Heart right ventricle (tissue), 16 donors: Measurements from ENCODE around the gene C6orf47. TPM values are rescaled to one million over a fixed set of nuclear protein-coding genes. Genes with fewer than 3 reads are reported as not detected.

Experiments used
- ATAC-seq, 8 donors: fragments of 200-7000 bp; cut with Tn5 transposase; one replicate each; pipeline ENCODE4 v1.9.1; 2020; ENCODE audit warnings: mild to moderate bottlenecking in 8 of 8, moderate library complexity in 8 of 8, moderate number of reproducible peaks in 1 of 8
- DNase-seq, 2 donors: peaks; one replicate each; pipeline ENCODE4 v3.0.0-alpha.2; 2020
- H3K27ac ChIP-seq, 10 donors: fragments of 200-600 bp; sonication (generic) in 2 of 10; one replicate each; pipeline versions ENCODE4 v1.5.0 to v1.8.0; 2020 to 2022; ENCODE audit warnings: mild to moderate bottlenecking in 3 of 10
- H3K27me3 ChIP-seq, 7 donors: fragments of 200-600 bp; one replicate each; pipeline ENCODE4 v1.8.0; 2021 to 2022; ENCODE audit warnings: mild to moderate bottlenecking in 2 of 7
- H3K36me3 ChIP-seq, 9 donors: fragments of 200-600 bp; sonication (generic) in 1 of 9; one replicate each; pipeline versions ENCODE4 v1.5.0 to v1.8.0; 2020 to 2022; ENCODE audit warnings: mild to moderate bottlenecking in 2 of 9
- H3K4me1 ChIP-seq, 9 donors: fragments of 200-600 bp; sonication (generic) in 1 of 9; one replicate each; pipeline versions ENCODE4 v1.5.0 to v1.8.0; 2020 to 2022; ENCODE audit warnings: mild to moderate bottlenecking in 4 of 9
- H3K4me3 ChIP-seq, 10 donors: fragments of 200-600 bp; sonication (generic) in 2 of 10; one replicate each; pipeline versions ENCODE4 v1.5.0 to v1.8.0; 2020 to 2022; ENCODE audit warnings: mild to moderate bottlenecking in 7 of 10, moderate library complexity in 2 of 10
- H3K9me3 ChIP-seq, 11 donors: fragments of 200-600 bp in 10 of 11; sonication (generic) in 2 of 11; one replicate each; pipeline versions ENCODE4 v1.5.0 to v1.8.0; 2013 to 2022; ENCODE audit warnings: mild to moderate bottlenecking in 2 of 11, control low read depth in 1 of 11, moderate library complexity in 1 of 11
- WGBS, 2 donors: extraction: QIAGEN DNeasy Blood & Tissue Kit; methylation state at CpG; one replicate each; pipeline ENCODE4 v1.1.7; 2013; ENCODE audit warnings: inconsistent platforms in 1 of 2; 5-methylcytosine and 5-hydroxymethylcytosine counted together
- intact Hi-C, 10 donors: fragments of 100-400 bp; cut with DNase I; formaldehyde crosslinking; loops; one replicate each; pipeline versions ENCODE4 v1.11.1 to v1.14.2; 2022
- microRNA-seq, 2 donors: library from miRNA; unstranded; fragments of <30 nt; microRNA quantifications; one replicate each; pipeline ENCODE4 v1.2.0, GENCODE V29; 2021
- polyA plus RNA-seq, 2 donors: library from polyadenylated mRNA; stranded (reverse); fragments of 200-250 nt; gene quantifications; one replicate each; pipeline ENCODE4 v1.2.3, GENCODE V29; 2013
- total RNA-seq, 10 donors: library from RNA; stranded (reverse); fragmentation: NEBNext Ultra II Directional in 3 of 10; extraction: Animal tissue kit (Norgen Biotek cat#: 25700) in 3 of 10; gene quantifications; one replicate each; pipeline versions ENCODE4 v1.2.1 to v1.2.4, GENCODE V29; 2021 to 2023
- TF ChIP-seq, protein P1 (sequence below), 9 donors: fragments of 200-600 bp; sonication (generic) in 2 of 9; IDR thresholded peaks; one replicate each; pipeline versions ENCODE4 v1.5.0 to v1.8.0; 2021 to 2022; ENCODE audit warnings: antibody characterized with exemption in 9 of 9, mild to moderate bottlenecking in 5 of 9, moderate library complexity in 1 of 9
- donor health status: Arrhythmogenic right ventricular cardiomyopathy.
- donor health status: ischemic (EF 13 %, LVEDD 7.1; RV severe dilation, severe dysfunction).
- donor health status: healthy with polysubstance abuse.
- donor health status: DM: no; HTN: yes; CAD: no.
- donor health status: DM: no; HTN: no; CAD: no.
- donor health status: ischemic (EF 25% LVEDD 6.9; RV normal size, moderate dysfunction).
- donor health status: ischemic (EF 25% LVEDD 5.7; RV mildly dilated, moderate dysfunction).
- donor health status: healthy.
- donor health status: DM: yes; HTN: yes; CAD: no.
- donor health status: Ischemic cardiomyopathy.
- donor health status: ischemic (EF 35%, LVEDD 5.7; RV mildly dilated, moderate dysfunction).
- donor health status: nonischemic (EF 11% LVEDD 7.7; RV severe dilation, severe dysfunction).
- donor health status: DM: yes; HTN: yes; CAD: no.
- donor health status: PGD.
- donor health status: ischemic (EF 29% LVEDD 5.4; RV normal size, mild dysfunction).
- donor health status: nonischemic (EF 23%, LVEDD 6.1; RV moderate dilation, normal function).

Gene C6orf47
- total and polyA plus RNA-seq, 12 donors = 15.9 to 23.3 (median 18.1) TPM

DNA sequence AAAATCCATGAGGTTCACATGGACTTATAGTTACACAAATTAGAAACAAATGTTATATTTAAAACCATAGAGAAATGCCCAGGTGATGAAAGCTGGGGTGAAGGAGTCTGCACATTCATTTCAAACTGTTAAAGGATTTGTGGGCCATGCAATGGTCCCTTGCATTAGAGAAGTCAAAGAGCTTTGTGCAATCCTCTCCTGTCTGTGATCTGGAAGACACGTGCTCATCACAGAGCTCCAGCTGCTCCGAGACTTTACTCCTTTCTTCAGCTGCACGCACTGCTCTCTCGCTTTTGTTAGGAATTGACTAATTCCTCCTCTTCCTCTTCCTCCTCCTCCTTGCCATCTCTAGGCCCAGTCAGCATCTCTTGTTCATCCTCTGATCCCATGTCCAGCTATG lies 49.6 kb downstream of the C6orf47 start:
- Histone ChIP-seq H3K27ac (no peak overlapping the region), H3K36me3 (no peaks in the 10 kb centered on the region), H3K4me1 (peaks cover 0 to 7% (median 0%) of the 10 kb centered on the region in 9 donors), H3K4me3 (no peak overlapping the region), H3K9me3 (no peaks in the 10 kb centered on the region), H3K27me3 (no peaks in the 10 kb centered on the region)
- TF ChIP-seq, protein P1, sequence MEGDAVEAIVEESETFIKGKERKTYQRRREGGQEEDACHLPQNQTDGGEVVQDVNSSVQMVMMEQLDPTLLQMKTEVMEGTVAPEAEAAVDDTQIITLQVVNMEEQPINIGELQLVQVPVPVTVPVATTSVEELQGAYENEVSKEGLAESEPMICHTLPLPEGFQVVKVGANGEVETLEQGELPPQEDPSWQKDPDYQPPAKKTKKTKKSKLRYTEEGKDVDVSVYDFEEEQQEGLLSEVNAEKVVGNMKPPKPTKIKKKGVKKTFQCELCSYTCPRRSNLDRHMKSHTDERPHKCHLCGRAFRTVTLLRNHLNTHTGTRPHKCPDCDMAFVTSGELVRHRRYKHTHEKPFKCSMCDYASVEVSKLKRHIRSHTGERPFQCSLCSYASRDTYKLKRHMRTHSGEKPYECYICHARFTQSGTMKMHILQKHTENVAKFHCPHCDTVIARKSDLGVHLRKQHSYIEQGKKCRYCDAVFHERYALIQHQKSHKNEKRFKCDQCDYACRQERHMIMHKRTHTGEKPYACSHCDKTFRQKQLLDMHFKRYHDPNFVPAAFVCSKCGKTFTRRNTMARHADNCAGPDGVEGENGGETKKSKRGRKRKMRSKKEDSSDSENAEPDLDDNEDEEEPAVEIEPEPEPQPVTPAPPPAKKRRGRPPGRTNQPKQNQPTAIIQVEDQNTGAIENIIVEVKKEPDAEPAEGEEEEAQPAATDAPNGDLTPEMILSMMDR (IDR thresholded peaks at IDR 0.05) = no peak
- ATAC-seq (peak in 1 of 8 donors; percentile 22), DNase-seq (no peak)
- 67 to 73% methylated on average over 4 of the region's 4 CpGs for WGBS, 2 donors
- intact Hi-C loops = no loop called here

DNA sequence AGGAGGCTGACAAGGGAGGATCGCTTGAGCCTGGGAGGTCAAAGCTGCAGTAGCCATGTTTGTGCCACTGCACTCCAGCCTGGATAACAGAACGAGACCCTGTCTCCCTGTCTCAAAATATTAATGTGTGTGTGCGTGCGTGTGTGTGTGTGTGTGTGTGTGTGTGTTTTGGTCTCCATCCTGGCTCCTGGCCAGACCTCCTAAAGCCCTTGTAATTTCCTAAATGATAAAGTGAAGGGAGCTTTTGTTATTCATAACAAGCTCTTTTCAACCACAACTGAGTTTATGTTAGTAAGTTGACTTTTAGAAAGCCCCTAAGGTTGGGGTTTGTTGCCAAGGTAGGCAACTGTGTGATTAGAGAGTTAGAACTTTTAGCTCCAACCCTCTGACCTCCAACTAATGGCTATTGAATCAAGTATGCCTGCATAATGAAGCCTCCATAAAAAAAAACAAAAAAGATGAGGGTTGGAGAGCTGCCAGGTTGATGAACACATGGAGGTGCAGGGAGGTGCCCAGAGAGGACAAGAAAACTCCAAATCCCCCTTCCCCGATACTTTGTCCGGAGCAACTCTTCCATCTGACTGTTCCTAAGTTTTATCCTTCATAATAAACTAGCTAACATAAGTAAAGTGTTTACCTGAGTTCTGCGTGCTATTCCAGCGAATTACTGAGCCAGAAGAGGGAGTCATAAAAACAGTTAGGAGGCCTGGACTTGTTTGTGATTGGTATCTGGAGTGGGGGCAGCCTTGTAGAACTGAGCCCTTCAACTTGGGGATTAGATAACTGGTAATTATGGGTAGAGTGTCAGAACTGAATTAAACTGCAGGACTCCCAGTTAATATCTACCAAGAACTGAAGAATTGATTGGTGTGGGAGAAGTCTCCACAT lies 50.8 kb downstream of the C6orf47 start:
- Histone ChIP-seq H3K4me3 (no peak overlapping the region), H3K27ac (no peak overlapping the region), H3K36me3 (no peaks in the 10 kb centered on the region), H3K4me1 (peaks cover 0 to 7% (median 0%) of the 10 kb centered on the region in 9 donors), H3K9me3 (no peaks in the 10 kb centered on the region), H3K27me3 (no peaks in the 10 kb centered on the region)
- TF ChIP-seq, protein P1 (IDR thresholded peaks at IDR 0.05) = no peak
- WGBS, 2 donors = 72 to 76% methylated on average over 8 of the region's 8 CpGs
- DNase-seq = no peak
- ATAC-seq = no peak
- intact Hi-C loops = no loop called here

Small RNA genes lying within 50 kb of the gene (microRNA-seq; reads per million reads assigned to microRNA genes)
- 0 to 0.51 reads per million in 2 donors for gene MIR4646
- 0 to 0.51 reads per million in 2 donors for gene MIR6832

Other genes starting within 250 kb of the C6orf47 start
Only the 30 nearest of the 37 such genes appear.
- gene MCCD1, start 131.8 kb downstream of the C6orf47 start, total RNA-seq = not detected
- not detected for gene MCCD1, start 131.8 kb downstream of the C6orf47 start, polyA plus RNA-seq
- gene DDX39B, start 118.8 kb downstream of the C6orf47 start, total RNA-seq = 100 to 1,000 TPM; 154 to 193 (median 172) TPM
- 100 to 1,000 TPM; 160 to 422 TPM for gene DDX39B, start 118.8 kb downstream of the C6orf47 start, polyA plus RNA-seq
- gene ATP6V1G2, start 114.2 kb downstream of the C6orf47 start, total RNA-seq = 1 to 10 TPM in 9 of 10 donors, under 1 TPM in 1; 0.97 to 2.2 (median 2.0) TPM
- 1 to 10 TPM in 1 of 2 donors, under 1 TPM in 1; 0.88 to 2.5 TPM for gene ATP6V1G2, start 114.2 kb downstream of the C6orf47 start, polyA plus RNA-seq
- 10 to 100 TPM in 9 of 10 donors, 1 to 10 TPM in 1; 9.7 to 15.8 (median 11.7) TPM for gene NFKBIL1, start 113.2 kb downstream of the C6orf47 start, total RNA-seq
- gene NFKBIL1, start 113.2 kb downstream of the C6orf47 start, polyA plus RNA-seq = 10 to 100 TPM; 18.5 to 22.2 TPM
- under 1 TPM in 2 of 10 donors, not detected in 8; 0.15 to 0.86 TPM for gene LTA, start 88.5 kb downstream of the C6orf47 start, total RNA-seq
- gene LTA, start 88.5 kb downstream of the C6orf47 start, polyA plus RNA-seq = under 1 TPM; 0.06 to 0.44 TPM
- gene TNF, start 85.2 kb downstream of the C6orf47 start, total RNA-seq = 1 to 10 TPM in 2 of 10 donors, under 1 TPM in 7, not detected in 1; 0.33 to 3.0 (median 0.61) TPM
- under 1 TPM; 0.16 to 0.51 TPM for gene TNF, start 85.2 kb downstream of the C6orf47 start, polyA plus RNA-seq
- 1 to 10 TPM in 3 of 10 donors, under 1 TPM in 6, not detected in 1; 0.26 to 10.0 (median 0.67) TPM for gene LTB, start 78.4 kb downstream of the C6orf47 start, total RNA-seq
- gene LTB, start 78.4 kb downstream of the C6orf47 start, polyA plus RNA-seq = under 1 TPM; 0.51 to 0.65 TPM
- 10 to 100 TPM in 1 of 10 donors, 1 to 10 TPM in 9; 2.6 to 35.6 (median 3.9) TPM for gene LST1, start 74.5 kb downstream of the C6orf47 start, total RNA-seq
- 1 to 10 TPM; 6.5 to 8.7 TPM for gene LST1, start 74.5 kb downstream of the C6orf47 start, polyA plus RNA-seq
- gene NCR3, start 67.8 kb downstream of the C6orf47 start, total RNA-seq = 1 to 10 TPM in 1 of 10 donors, under 1 TPM in 2, not detected in 7; 0.31 to 1.0 (median 0.33) TPM
- gene NCR3, start 67.8 kb downstream of the C6orf47 start, polyA plus RNA-seq = not detected
- 10 to 100 TPM in 3 of 10 donors, 1 to 10 TPM in 7; 2.8 to 62.1 (median 6.2) TPM for gene AIF1, start 45.5 kb downstream of the C6orf47 start, total RNA-seq
- 10 to 100 TPM; 18.2 to 20.2 TPM for gene AIF1, start 45.5 kb downstream of the C6orf47 start, polyA plus RNA-seq
- gene PRRC2A, start 40.1 kb downstream of the C6orf47 start, total RNA-seq = 100 to 1,000 TPM in 4 of 10 donors, 10 to 100 TPM in 6; 83.9 to 105 (median 98.9) TPM
- gene PRRC2A, start 40.1 kb downstream of the C6orf47 start, polyA plus RNA-seq = 100 to 1,000 TPM in 1 of 2 donors, 10 to 100 TPM in 1; 93.4 to 179 TPM
- gene BAG6, start 8.1 kb downstream of the C6orf47 start, total RNA-seq = 100 to 1,000 TPM; 262 to 347 (median 300) TPM
- 100 to 1,000 TPM; 311 to 522 TPM for gene BAG6, start 8.1 kb downstream of the C6orf47 start, polyA plus RNA-seq
- 1 to 10 TPM; 1.8 to 3.9 (median 2.5) TPM for gene APOM, start 4.9 kb downstream of the C6orf47 start, total RNA-seq
- gene APOM, start 4.9 kb downstream of the C6orf47 start, polyA plus RNA-seq = 1 to 10 TPM; 3.2 to 7.4 TPM
- gene GPANK1, start 4.2 kb upstream of the C6orf47 start, total RNA-seq = 10 to 100 TPM; 14.5 to 23.8 (median 18.3) TPM
- gene GPANK1, start 4.2 kb upstream of the C6orf47 start, polyA plus RNA-seq = 10 to 100 TPM; 15.4 to 17.8 TPM
- 100 to 1,000 TPM; 101 to 153 (median 115) TPM for gene CSNK2B, start 5.3 kb upstream of the C6orf47 start, total RNA-seq
- 100 to 1,000 TPM; 109 to 199 TPM for gene CSNK2B, start 5.3 kb upstream of the C6orf47 start, polyA plus RNA-seq
- 1 to 10 TPM; 2.4 to 6.7 (median 3.8) TPM for gene LY6G5B, start 9.2 kb upstream of the C6orf47 start, total RNA-seq
- gene LY6G5B, start 9.2 kb upstream of the C6orf47 start, polyA plus RNA-seq = 1 to 10 TPM; 3.6 to 7.3 TPM
- gene LY6G5C, start 20.3 kb upstream of the C6orf47 start, total RNA-seq = 1 to 10 TPM; 1.2 to 3.5 (median 1.9) TPM
- 1 to 10 TPM; 2.0 to 2.6 TPM for gene LY6G5C, start 20.3 kb upstream of the C6orf47 start, polyA plus RNA-seq
- 10 to 100 TPM; 24.3 to 40.3 (median 28.7) TPM for gene ABHD16A, start 42.5 kb upstream of the C6orf47 start, total RNA-seq
- 10 to 100 TPM; 28.0 to 45.2 TPM for gene ABHD16A, start 42.5 kb upstream of the C6orf47 start, polyA plus RNA-seq
- not detected for gene LY6G6F, start 46.1 kb upstream of the C6orf47 start, total RNA-seq
- gene LY6G6F, start 46.1 kb upstream of the C6orf47 start, polyA plus RNA-seq = not detected
- gene LY6G6D, start 54.6 kb upstream of the C6orf47 start, total RNA-seq = not detected
- gene LY6G6D, start 54.6 kb upstream of the C6orf47 start, polyA plus RNA-seq = not detected
- gene LY6G6C, start 61.0 kb upstream of the C6orf47 start, total RNA-seq = not detected
- not detected for gene LY6G6C, start 61.0 kb upstream of the C6orf47 start, polyA plus RNA-seq
- under 1 TPM in 7 of 10 donors, not detected in 3; 0.11 to 0.97 (median 0.27) TPM for gene MPIG6B, start 62.6 kb upstream of the C6orf47 start, total RNA-seq
- under 1 TPM; 0.13 to 0.37 TPM for gene MPIG6B, start 62.6 kb upstream of the C6orf47 start, polyA plus RNA-seq
- 10 to 100 TPM; 35.2 to 61.6 (median 51.5) TPM for gene DDAH2, start 68.5 kb upstream of the C6orf47 start, total RNA-seq
- 100 to 1,000 TPM in 1 of 2 donors, 10 to 100 TPM in 1; 96.4 to 117 TPM for gene DDAH2, start 68.5 kb upstream of the C6orf47 start, polyA plus RNA-seq
- 100 to 1,000 TPM in 2 of 10 donors, 10 to 100 TPM in 8; 64.5 to 219 (median 87.9) TPM for gene CLIC1, start 75.8 kb upstream of the C6orf47 start, total RNA-seq
- 100 to 1,000 TPM in 1 of 2 donors, 10 to 100 TPM in 1; 51.1 to 400 TPM for gene CLIC1, start 75.8 kb upstream of the C6orf47 start, polyA plus RNA-seq
- gene MSH5, start 79.2 kb upstream of the C6orf47 start, total RNA-seq = 1 to 10 TPM in 8 of 10 donors, under 1 TPM in 2; 0.89 to 4.3 (median 2.6) TPM
- gene MSH5, start 79.2 kb upstream of the C6orf47 start, polyA plus RNA-seq = 1 to 10 TPM in 1 of 2 donors, under 1 TPM in 1; 0.97 to 6.1 TPM
- 1 to 10 TPM in 1 of 10 donors, under 1 TPM in 6, not detected in 3; 0.52 to 1.2 (median 0.72) TPM for gene SAPCD1, start 101.9 kb upstream of the C6orf47 start, total RNA-seq
- 1 to 10 TPM in 1 of 2 donors, under 1 TPM in 1; 0.36 to 1.9 TPM for gene SAPCD1, start 101.9 kb upstream of the C6orf47 start, polyA plus RNA-seq
- 10 to 100 TPM in 9 of 10 donors, 1 to 10 TPM in 1; 10.0 to 28.3 (median 20.8) TPM for gene VWA7, start 116.5 kb upstream of the C6orf47 start, total RNA-seq
- 1 to 10 TPM; 2.2 to 6.6 TPM for gene VWA7, start 116.5 kb upstream of the C6orf47 start, polyA plus RNA-seq
- 10 to 100 TPM; 22.4 to 43.4 (median 29.5) TPM for gene VARS1, start 135.0 kb upstream of the C6orf47 start, total RNA-seq
- 10 to 100 TPM; 26.5 to 44.0 TPM for gene VARS1, start 135.0 kb upstream of the C6orf47 start, polyA plus RNA-seq
- gene LSM2, start 146.2 kb upstream of the C6orf47 start, total RNA-seq = 10 to 100 TPM; 18.9 to 27.6 (median 23.0) TPM
- gene LSM2, start 146.2 kb upstream of the C6orf47 start, polyA plus RNA-seq = 10 to 100 TPM; 17.5 to 52.0 TPM
- gene HSPA1L, start 154.5 kb upstream of the C6orf47 start, total RNA-seq = 1 to 10 TPM; 1.1 to 2.9 (median 1.9) TPM
- 1 to 10 TPM in 1 of 2 donors, under 1 TPM in 1; 0.80 to 1.4 TPM for gene HSPA1L, start 154.5 kb upstream of the C6orf47 start, polyA plus RNA-seq